ENCODE data around the gene MBP.

Gene MBP

DNA sequence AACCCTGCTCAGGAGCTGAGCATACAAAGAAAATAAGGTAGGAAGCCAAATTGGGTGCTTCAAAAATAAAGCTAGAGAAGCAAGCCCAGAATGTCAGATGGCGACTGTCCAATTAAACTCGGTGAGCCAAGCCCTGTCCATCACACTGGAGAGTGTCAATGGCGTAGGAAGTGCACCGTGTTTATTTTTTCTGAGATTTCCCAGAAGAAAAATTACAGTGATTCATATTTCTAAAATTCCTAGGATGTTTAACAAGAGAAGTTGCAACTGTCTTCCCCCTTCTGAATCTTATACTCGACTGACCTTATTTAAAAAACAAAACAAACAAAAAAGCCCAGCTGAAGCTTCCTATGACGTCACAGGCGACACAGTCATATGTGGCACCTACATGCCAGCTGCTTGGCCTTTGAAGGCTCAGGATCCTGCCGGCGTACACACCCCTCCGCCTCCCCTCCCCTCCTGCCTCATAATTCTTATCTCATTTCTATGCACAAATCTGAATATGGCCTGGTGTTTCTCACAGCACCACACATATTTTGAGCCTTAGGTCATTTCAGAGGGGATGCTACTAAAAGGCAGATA, 60.8 kb downstream of the MBP start:
- Histone ChIP-seq H3K9me3 (ENCODE audit: control insufficient read depth, insufficient read depth, low read length) (no peaks in the 10 kb centered on the region), H3K9ac (ENCODE audit: low read depth, low read length) (no peak overlapping the region), H3K36me3 (ENCODE audit: insufficient read depth, low read length) (no peaks in the 10 kb centered on the region), H3K4me1 (ENCODE audit: insufficient read depth, low read length) (peaks cover 32% of the 10 kb centered on the region)

DNA sequence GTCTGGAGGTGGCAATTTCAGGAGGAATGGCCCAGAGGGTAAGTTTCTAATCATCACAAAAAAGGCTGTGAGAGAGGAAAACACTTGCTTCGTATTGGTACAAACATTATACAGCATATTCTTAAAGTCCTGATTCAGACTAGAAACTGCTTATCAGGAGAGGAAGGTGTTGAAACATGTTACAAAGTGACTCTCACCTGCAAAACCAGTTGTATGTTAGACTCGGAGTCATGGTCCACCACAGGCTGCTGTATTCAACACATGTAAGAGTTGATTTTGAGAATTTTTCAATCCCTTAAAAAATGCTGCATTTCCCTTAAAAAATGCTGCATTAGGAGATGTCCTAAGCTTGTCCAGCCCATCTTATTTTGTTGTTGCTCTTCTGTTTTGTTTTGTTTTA, 61.5 kb downstream of the MBP start:
- Histone ChIP-seq H3K36me3 (ENCODE audit: insufficient read depth, low read length) (no peaks in the 10 kb centered on the region), H3K9ac (ENCODE audit: low read depth, low read length) (no peak overlapping the region), H3K4me1 (ENCODE audit: insufficient read depth, low read length) (peaks cover 35% of the 10 kb centered on the region), H3K9me3 (ENCODE audit: control insufficient read depth, insufficient read depth, low read length) (no peaks in the 10 kb centered on the region)

DNA sequence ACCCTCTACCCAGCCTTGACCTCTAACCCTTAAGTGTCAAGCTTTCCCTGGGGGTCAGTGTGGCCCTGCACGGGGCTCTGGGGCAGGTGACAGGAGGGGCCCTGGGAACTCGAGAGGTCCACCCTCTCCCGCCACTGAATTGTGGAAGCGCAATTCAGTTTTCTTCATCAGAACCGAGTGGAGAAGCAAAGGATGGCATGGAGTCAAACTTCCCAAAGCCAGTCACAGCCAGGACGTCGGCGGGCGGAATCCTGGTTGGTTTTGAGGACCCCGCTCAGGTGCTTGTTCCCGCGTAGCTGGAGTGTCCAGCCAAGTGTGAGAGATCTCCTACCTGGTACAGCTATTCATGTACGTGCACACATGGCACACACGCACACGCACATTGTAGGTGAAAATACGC, 62.0 kb downstream of the MBP start:
- Histone ChIP-seq H3K9ac (ENCODE audit: low read depth, low read length) (no peak overlapping the region), H3K9me3 (ENCODE audit: control insufficient read depth, insufficient read depth, low read length) (no peaks in the 10 kb centered on the region), H3K36me3 (ENCODE audit: insufficient read depth, low read length) (no peaks in the 10 kb centered on the region), H3K4me1 (ENCODE audit: insufficient read depth, low read length) (peaks cover 35% of the 10 kb centered on the region)

DNA sequence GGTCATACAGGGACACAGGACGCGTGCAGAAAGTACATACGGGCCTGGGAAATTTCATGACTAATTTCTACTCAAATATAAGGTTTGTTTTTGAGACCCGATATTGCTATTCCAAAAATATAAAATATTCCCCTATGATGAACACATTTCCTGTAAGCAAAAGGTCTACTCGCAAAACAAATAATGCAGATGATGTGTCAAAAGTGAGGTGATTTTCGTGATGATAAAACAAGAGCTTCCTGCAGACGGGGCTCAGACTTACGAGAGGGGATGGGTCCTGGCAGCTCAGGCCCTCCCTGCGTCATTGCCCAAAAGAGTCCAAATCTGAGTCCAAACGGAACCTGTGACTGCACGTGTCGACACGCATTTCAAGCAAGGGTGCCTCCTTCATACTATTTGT, 62.7 kb downstream of the MBP start:
- Histone ChIP-seq H3K36me3 (ENCODE audit: insufficient read depth, low read length) (no peaks in the 10 kb centered on the region), H3K9me3 (ENCODE audit: control insufficient read depth, insufficient read depth, low read length) (no peaks in the 10 kb centered on the region), H3K9ac (ENCODE audit: low read depth, low read length) (no peak overlapping the region), H3K4me1 (ENCODE audit: insufficient read depth, low read length) (peaks cover 35% of the 10 kb centered on the region)

DNA sequence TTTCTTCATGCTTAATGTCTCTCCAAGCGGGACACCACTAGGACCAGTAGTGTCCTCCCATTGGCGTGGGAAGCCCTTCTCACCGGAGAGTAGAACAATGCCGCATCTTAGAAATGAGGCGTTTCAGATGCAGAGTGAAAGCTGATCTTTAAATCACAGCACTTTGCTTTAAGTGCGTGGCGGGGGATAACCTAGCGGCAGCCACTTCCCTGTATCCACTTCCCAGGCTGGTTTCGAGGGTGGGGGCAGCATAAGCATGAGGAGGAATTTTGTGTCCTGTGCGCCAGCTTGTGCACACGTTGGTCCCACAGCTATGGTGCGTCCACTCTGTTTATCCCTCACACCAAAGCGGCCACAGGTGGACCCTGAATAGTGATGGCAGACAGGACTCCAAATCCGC, 63.1 kb downstream of the MBP start:
- Histone ChIP-seq H3K9me3 (ENCODE audit: control insufficient read depth, insufficient read depth, low read length) (no peaks in the 10 kb centered on the region), H3K4me1 (ENCODE audit: insufficient read depth, low read length) (peaks cover 35% of the 10 kb centered on the region), H3K9ac (ENCODE audit: low read depth, low read length) (no peak overlapping the region), H3K36me3 (ENCODE audit: insufficient read depth, low read length) (no peaks in the 10 kb centered on the region)

DNA sequence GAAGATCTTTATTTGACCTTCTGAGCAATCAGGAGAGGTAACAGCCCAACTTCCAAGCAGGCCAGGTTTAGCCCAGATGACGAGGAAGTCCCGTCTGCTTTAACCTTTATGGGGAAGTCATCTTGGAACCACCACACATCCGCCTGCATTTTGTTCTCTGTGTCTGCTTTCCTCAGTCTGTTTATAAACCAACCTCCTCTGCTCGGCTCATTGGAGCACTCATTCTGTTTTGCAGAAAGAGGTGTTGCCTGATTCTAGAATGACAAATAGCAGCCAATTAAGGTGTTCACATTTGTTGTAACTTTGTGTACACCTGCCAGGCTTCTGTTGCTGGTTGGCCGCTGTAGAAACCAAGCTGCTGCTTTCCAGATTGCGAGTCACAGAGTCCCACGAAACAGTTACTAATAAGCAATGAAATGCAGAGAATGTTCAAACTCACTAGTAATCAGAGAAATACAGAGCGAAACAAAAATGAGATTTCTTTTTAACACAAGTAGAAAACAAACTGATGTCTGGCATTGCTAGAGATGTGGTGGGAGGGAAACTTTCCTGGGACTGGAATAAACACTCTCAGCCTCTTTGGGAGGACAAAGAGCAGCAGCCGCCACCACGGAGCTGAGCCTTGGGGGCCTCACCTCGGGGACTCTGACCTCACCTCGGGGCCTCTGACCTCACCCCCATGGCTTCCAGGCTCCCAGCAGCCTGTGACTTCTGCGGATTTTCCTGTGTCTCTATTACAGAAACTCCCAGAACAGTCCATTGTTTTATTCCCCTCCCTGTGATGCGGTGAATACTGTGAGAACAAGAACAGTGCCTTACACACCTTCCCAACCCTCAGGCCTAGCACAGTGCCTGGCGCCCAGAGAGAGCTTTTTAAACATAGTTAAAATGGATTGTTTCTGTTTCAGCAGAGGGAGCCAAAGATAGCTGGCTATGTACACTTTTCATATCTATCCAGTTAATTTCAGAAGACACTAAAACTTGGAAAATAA, 64.0 kb downstream of the MBP start:
- H3K9me3 ChIP-seq (ENCODE audit: control insufficient read depth, insufficient read depth, low read length): no peaks in the 10 kb centered on the region
- H3K9ac ChIP-seq (ENCODE audit: low read depth, low read length): no peak overlapping the region
- H3K36me3 ChIP-seq (ENCODE audit: insufficient read depth, low read length): no peaks in the 10 kb centered on the region
- H3K4me1 ChIP-seq (ENCODE audit: insufficient read depth, low read length): peaks cover 35% of the 10 kb centered on the region

DNA sequence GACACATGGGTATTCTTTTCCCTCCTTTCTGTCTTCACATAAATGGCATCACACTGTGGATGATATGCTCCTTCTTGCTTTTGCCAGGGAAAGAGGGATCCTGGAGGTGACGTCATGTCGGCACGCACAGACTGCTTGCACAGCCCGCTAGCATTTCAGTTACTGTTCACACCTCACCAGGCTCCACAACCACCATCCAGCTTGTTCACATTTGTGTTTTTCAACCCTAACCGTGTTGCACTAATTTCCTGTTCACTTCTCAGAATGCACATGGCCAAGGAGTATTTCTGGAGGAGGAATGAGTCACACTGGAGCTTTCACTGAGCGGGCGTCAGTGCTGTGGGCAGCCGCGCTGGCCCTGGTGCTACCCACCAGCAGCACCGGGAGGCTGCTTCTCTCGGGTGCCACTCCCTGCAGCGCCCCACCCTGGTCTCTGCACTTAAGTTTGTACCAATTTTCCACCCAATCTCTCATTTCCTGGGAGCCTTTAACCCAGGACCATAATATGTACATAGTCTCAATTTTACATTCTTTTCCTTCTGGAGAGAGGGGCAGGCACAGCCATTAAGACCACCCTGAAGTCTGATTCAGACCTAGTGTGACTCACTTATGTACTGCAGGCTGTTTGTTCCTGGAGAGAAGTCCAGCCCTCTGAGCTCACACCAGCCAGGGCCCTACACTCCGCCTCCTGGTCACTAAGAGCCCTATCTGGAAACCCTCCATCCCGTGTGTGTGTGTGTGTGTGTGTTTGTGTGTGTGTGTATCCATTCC, 65.1 kb downstream of the MBP start:
- Histone ChIP-seq H3K9ac (ENCODE audit: low read depth, low read length) (no peak overlapping the region), H3K36me3 (ENCODE audit: insufficient read depth, low read length) (no peaks in the 10 kb centered on the region), H3K4me1 (ENCODE audit: insufficient read depth, low read length) (peaks cover 35% of the 10 kb centered on the region), H3K9me3 (ENCODE audit: control insufficient read depth, insufficient read depth, low read length) (no peaks in the 10 kb centered on the region)

DNA sequence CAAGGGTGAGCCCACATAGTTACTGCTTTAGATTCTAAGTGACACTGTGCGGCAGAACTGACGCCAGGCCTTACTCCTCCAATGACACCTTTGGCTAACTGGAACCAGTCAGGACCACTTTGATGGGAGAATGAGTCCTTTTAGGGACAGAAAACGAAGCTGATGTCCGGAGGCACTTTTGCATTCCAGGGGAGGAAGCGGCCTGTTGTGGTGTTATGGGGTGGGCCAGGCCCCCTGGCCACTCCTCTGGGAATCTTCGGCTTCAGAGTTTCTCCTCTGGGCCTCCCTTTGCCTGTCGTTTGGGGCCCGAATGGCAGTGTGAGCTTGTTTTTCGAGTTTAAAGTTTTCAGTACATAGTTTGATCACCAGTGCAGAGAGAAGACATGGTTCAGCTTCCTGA, 65.9 kb downstream of the MBP start:
- Histone ChIP-seq H3K9me3 (ENCODE audit: control insufficient read depth, insufficient read depth, low read length) (no peaks in the 10 kb centered on the region), H3K36me3 (ENCODE audit: insufficient read depth, low read length) (no peaks in the 10 kb centered on the region), H3K9ac (ENCODE audit: low read depth, low read length) (no peak overlapping the region), H3K4me1 (ENCODE audit: insufficient read depth, low read length) (peaks cover 35% of the 10 kb centered on the region)

DNA sequence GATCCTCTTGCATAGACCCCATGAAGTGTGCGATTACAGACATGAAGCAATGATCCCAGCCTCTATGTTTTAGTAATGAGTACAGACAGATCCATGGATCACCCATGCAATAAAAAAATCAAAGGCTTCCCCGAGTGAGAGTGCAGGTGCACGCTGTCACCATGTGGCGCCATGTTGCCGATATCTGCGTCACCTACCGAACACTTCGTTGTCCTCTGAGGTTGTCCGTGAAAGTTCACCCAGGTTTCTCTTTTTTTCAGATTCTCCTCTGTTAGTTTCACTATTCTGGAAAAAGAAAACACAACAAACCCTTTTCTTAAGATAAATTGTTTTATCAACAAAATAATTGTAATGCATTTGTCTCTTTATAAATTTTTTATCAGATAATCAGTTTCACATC, 66.5 kb downstream of the MBP start:
- peaks cover 35% of the 10 kb centered on the region for H3K4me1 ChIP-seq (ENCODE audit: insufficient read depth, low read length)
- no peak overlapping the region for H3K9ac ChIP-seq (ENCODE audit: low read depth, low read length)
- H3K36me3 ChIP-seq (ENCODE audit: insufficient read depth, low read length): no peaks in the 10 kb centered on the region
- H3K9me3 ChIP-seq (ENCODE audit: control insufficient read depth, insufficient read depth, low read length): no peaks in the 10 kb centered on the region

DNA sequence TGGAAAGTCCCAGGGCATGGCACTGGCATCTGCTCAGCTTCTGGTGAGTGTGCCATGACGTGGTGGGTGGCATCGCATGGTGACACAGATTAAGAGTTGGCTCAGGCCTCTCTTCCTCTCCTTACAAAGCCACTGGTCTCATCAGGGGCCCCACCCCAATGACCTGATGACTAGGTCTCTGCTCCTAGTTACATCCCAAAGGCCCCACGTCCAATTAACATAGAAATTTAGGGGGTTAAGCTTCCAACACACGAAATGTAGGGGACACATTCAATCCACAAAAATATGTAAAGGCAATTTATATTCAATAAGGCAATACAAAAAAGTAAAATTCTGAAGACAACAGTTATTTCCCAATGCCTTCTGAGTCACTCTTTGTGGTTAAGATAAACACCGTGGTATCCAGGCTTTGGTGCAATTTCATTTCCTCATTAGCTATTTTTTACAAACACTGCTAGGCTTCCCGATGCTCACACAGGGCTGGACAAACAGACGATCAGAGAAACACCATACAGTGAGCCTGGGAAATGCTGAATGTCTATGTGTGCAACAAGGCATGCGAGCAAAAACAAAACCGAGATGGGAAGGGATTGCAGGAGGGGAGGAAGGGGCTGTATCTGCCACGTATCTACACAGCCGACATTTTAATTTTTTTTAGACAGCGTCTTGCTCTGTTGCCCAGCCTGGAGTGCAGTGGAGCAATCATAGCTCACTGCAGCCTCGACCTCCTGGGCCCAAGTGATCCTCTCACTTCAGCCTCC, 67.2 kb downstream of the MBP start:
- Histone ChIP-seq H3K9me3 (ENCODE audit: control insufficient read depth, insufficient read depth, low read length) (no peaks in the 10 kb centered on the region), H3K9ac (ENCODE audit: low read depth, low read length) (no peak overlapping the region), H3K4me1 (ENCODE audit: insufficient read depth, low read length) (peaks cover 35% of the 10 kb centered on the region), H3K36me3 (ENCODE audit: insufficient read depth, low read length) (no peaks in the 10 kb centered on the region)

DNA sequence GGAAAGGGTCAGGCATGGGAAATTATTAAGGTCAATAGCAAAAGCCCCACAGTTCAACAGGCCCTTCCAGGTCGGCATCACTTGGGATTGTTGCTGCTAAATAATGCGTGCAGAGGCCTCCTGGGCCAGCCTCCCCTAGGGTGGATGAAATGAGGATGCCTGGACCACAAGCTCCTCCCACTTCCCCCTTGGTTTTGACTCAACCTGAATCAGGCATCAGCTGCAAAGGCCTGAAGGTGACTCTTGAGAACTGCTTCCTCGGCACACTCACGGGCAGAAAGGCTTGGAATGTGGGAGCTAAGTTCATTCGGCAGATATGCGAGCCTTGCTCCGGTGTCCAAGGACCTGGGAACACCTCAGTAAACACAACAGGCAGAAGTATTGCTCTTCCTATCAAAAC, 69.3 kb downstream of the MBP start:
- Histone ChIP-seq H3K4me1 (ENCODE audit: insufficient read depth, low read length) (peaks cover 17% of the 10 kb centered on the region; the same call in 1 of the 2 replicates), H3K9me3 (ENCODE audit: control insufficient read depth, insufficient read depth, low read length) (no peaks in the 10 kb centered on the region), H3K36me3 (ENCODE audit: insufficient read depth, low read length) (no peaks in the 10 kb centered on the region), H3K9ac (ENCODE audit: low read depth, low read length) (no peak overlapping the region)

DNA sequence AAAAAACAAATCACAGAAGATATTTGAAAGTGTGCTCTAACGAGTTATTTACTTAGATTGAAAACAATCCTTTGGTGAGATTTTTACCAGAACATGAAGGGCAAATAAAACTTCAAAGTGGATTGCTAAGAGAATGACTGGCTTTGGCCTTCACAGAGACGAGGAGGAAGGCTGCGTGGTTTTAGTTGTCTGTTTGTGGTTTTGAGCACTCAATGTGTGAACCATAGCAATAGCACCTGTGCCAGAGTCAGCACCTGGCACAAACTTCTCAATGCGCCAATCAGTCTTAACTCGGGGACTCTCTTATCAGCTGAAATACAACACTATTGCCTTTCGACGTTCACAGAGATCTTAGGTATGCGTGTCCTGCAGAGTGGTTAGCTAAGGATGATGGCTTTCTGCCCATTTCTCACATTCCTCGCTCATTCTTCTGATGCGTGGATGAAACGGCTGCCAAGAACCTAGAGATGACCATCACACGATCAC, 70.0 kb downstream of the MBP start:
- peaks cover 10% of the 10 kb centered on the region; the same call in 1 of the 2 replicates for H3K4me1 ChIP-seq (ENCODE audit: insufficient read depth, low read length)
- H3K9me3 ChIP-seq (ENCODE audit: control insufficient read depth, insufficient read depth, low read length): no peaks in the 10 kb centered on the region
- H3K9ac ChIP-seq (ENCODE audit: low read depth, low read length): no peak overlapping the region
- H3K36me3 ChIP-seq (ENCODE audit: insufficient read depth, low read length): no peaks in the 10 kb centered on the region

DNA sequence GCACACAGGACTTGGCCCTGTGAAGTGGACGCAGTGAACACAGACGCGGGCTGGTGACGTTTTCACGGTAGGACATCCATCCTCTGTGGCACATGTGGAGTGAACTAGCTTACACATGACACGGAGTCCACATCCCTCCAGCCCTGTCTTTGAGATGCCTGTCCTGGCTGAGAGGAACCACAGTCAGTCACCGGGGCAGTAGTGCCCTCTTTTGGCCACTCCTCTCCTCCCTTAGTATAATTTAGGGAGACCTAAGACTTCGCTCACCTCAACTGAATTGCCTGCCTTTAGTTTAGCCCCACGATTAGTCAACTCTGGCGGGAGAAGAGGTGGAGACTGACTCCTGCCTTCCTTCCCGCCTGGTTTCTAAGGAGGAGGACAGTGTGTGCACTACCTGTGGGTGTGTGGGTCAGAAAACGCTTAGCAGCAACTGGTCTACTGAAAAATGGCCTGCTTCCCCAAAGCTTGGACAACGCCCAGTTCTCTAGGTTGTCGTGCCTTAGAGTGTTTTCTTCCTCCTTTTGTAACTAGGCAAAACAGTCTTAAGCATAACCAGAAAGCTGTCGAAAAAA, 70.6 kb downstream of the MBP start:
- Histone ChIP-seq H3K36me3 (ENCODE audit: insufficient read depth, low read length) (no peaks in the 10 kb centered on the region), H3K4me1 (ENCODE audit: insufficient read depth, low read length) (peaks cover 10% of the 10 kb centered on the region), H3K9ac (ENCODE audit: low read depth, low read length) (no peak overlapping the region), H3K9me3 (ENCODE audit: control insufficient read depth, insufficient read depth, low read length) (no peaks in the 10 kb centered on the region)
